Measurements from ENCODE around the gene IFI27L1.
A peak's percentile ranks its signal among the peaks of the same experiment; 100 is the strongest.
"Not testable (repeated sequence)": the region's sequence is repeated elsewhere in the genome, so short reads cannot be mapped to it uniquely, and the experiment has no call there.

The IFI27L1 gene

DNA sequence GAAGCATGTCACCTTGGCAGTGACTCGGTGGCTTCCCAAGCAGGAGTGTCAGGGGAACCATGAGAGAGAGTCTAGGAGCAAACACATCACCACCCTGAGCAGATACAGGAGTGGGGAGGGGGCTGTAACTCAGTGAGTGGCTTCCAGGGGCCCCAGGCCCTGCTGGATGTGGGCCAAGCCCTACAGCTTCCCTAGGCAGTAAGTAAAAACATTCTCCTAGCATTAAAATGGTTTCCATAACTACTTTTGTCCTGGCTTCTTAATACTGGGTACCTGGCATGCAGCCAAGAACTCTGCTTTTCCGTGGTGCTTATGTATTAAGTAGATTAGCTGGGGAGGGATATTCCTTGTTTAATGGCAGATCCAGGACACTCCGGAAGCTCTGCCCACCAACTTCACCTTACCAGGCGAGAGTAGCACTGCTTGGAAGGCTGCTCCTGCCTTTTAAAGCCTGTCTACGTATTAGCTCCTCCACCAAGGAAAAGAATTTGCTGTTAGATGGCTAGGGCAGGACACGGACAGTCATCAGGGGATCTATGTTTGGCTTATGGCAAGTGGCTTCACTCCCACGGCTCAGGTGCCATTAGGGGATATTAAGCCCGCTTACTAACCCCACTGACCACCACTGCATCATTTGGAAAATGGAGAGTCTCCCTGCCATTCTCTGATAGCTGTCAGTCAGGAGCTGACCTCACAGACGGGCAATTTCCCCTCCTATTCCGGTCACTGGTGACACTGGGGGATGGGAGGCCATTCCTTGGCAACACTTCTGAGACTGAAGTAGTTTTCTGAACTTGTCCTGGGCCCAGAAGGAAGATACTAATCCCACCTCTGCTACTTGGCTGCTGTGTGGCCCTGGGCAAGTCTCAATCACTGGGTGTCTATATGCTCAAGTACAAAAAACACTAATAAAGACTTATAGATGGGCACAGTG is 32.2 kb upstream of the IFI27L1 start:
- DNase-seq = peak in 2 of 3 experiments; percentile 86 to 98

DNA sequence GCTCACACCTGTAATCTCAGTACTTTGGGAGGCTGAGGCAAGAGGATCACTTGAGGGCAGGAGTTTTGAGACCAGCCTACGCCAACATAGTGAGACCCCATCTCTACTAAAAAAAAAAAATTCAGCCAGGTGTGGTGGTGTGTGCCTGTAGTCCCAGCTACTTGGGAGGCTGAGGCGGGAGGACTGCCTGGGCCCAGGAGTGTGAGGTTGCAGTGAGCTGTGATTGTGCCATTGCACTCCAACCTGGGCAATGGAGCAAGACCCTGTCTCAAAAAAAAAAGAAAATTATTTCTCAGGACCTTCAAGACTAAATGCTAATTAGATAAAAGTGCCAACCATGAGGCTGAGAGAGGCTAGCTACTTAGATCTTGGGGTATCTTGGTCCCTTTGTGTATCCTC is 31.5 kb upstream of the IFI27L1 start:
- DNase-seq = no peak

DNA sequence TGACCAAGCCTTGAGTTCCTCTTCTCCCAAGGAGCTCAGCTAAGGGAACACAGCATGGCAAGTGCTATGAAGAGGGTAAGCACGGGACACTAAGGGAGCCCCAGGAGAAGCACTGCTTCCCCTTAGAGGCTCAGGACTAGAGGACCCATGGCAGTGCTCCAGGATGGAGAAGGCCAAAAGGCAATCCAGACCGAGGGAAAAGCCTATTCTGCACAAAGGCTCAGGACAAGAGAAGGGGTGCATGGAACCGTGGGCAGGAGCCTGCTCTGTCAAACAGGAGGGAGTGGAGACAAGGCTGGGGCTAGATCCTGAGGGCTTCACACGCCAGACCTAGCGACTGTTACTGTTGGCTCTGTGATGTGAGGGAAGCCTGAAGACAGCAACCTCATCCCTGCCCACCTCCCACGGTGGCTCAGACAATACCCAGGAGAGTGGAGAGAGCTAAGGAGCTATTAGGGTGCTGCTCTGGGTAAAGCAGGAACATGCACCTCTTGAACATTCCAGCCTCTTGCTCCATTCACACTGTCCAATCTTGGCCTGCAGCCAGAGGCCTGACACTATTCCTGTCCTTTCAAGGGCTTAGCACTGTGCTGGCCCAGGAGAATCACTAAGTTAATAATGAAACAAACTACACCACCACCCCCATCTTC is 30.8 kb upstream of the IFI27L1 start:
- DNase-seq = peak in 1 of 3 experiments; percentile 23

DNA sequence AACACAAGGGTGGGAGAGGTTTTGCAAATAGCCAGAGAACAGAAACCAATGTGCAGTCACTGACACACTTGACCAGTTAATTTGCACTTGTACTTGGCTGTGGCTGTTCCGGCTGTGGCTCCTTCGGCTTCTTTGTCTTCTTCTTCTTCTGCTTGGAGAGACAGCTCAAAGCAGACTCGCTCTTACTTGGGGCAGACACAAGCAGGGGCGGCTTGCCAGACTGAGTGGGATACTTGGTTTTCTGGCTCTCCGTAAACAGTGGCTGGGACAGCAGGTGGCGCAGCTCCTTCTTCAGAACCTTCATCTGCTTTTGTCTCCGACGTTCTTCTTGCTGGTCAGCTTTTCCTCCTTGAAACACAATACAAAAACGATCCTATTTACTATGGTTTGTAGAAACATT is 30.0 kb upstream of the IFI27L1 start:
- no peak for DNase-seq

DNA sequence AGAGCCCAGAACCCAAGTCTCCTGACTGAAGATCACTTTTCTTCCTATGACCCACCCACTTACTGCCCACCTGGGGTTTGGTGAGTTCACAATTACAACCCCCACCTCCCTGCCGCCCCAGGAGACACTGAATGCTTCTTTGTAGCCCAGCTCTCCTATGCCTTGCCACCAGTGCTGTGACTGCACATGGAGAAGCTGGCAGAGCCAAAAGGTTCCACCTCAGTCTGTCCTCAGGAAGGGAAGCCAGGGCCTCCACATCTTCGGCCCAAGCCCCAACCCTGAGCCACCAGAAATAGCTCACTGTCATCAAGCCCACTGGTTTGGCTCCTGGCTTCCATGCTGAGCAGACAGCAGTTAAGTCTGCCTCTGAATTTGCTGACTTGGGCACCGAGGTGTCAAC is 29.3 kb upstream of the IFI27L1 start:
- DNase-seq = no peak

DNA sequence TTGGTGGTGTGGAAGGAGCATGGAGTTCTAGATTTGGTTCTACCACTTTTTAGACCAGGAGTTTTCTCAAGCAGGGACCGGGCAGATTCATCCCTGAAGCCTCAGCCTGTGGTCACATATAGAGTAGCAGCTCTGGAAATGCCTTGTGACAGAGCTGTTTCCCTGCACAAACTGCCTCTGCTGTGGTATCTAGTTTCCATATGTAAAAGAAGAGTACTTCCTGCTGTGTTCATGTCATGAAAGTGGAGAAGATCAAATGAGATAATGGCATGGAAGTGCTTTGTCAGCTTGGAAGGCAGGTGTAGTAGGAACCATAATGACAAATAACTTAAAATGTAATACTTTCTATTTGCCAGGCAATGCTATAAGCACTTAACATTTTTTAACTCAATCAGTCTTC is 28.9 kb upstream of the IFI27L1 start:
- DNase-seq = peak in 1 of 3 experiments; percentile 66

DNA sequence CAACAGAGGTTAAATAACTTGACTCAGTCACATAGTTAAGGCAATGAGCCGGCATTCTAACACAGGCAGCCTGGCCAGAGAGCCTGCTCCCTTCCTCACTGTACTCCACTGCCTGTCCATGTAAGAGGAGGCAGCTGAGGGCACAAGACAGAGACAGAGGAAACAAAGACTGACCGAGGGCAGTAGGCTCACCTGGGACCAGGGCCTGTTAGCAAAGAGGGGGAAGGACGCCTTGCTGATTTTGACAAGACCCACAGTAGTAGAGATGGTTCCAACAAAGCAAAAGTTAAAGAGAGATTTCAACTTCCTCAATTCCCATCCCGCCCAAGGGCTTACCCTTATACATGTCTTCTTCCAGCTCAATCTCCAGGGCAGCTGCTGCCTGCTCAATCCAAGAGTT is 28.4 kb upstream of the IFI27L1 start:
- no peak for DNase-seq

DNA sequence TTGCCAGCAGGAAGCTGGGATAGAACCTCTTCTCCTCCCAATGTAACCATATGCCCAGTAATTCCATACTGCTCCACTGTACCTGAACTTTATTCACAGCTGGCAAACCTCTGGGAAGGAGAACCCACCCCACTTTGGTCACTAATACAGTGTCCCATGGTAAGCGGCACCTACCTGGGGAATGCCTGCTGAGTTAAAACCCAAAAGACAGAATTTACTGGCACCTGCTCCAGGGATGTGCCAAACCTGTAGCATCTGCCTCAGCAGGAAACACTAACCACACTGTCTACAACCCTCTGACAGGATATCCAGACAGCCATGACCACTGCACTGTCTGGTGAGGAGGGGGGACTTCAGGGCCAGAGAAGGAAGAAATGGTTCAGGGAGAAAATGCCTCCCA is 26.7 kb upstream of the IFI27L1 start:
- no peak for DNase-seq

DNA sequence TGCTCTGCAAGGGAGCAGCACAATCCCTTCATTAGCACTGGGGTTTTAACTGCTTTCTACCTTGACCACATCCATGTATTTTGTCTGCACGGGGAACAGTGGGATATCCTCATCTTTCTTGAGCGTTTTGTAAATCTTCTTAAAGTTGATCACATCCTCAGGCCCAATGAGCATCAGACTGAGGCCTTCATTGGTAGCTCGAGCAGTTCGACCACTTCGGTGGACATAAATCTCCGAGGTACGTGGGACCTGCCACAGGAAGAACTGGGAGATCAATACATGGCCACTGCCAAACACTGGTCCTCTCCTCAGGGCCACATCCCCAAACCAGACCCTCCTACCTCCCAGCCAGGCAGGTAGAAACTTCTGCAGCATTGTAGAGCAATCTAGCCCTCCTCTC is 26.2 kb upstream of the IFI27L1 start:
- DNase-seq = no peak

DNA sequence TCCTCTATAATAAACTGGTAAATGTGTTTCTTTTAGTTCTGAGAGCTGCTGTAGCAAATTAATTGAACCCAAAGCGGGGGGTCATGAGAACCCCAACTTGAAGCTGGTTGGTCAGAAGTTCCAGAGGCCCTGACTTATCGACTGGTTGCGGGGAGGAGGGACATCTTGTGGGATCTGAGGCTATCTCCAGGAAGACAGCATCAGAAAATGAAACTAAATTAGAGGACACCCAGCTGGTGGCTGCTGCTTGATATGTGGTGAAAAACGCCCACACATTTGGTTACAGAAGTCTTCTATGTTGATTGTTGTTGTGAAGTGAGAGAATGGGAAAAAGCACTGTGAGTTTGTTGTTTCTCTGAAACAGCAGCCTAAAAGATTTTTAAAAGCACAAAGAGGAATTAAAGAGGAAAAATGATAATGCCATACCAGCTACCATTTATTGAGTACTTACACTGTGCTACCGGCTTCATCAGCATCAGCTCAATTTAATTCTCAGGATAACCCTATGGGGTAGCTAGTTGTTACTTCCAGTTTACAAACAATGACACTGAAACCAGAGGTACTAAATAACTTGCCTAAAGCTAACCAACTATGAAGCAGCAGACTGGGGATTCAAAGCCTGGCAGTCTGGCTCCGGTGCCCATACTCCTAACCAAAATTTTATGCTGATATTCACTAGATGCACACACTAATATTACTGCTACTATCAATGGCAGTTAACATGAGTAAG is 24.4 kb upstream of the IFI27L1 start:
- no peak for DNase-seq

DNA sequence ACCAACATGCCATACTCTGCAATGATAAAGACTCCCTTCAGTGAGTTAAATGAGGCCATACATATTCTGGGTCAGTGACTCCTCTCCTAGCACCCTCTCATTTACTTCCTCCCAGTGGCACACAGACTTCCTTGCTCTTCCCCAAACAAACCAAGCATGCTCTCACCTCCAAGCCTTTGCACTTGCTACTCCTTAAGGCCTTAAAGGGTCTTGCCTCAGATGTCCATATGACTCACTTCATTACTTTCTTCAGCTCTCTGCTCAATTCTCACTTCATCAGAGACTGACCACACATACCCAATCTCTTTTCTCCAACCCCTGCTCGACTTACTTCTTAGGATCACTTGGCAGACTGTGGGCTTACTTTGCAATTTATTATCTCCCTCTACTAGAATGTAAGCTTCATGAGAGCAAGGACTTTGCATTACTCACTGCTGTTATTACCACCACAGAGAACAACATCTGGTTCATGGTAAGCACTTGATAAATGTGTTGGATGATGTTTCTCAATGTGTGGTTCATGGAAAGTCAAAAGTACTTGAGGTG is 22.9 kb upstream of the IFI27L1 start:
- no peak for DNase-seq

DNA sequence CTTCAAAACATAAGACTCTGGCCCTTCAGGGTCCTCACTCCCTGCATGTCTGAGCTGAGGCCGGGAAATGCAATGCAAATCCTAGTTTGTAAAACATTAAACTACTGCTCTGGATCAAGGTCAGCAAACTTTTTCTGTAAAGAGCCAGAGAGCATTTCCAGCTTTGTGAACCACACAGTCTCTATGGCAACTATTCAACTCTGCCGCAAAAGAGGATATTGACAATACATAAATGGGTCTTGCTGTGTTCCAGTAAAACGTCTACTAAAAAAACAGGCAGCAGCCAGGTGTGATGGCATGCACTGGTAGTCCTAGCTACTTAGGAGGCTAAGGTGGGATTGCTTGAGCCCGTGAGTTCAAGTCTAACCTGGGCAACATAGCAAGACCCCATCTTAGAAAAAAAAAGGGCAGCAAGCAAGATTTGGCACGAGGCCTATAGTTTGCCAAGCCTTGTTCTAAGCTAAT is 22.4 kb upstream of the IFI27L1 start:
- no peak for DNase-seq

DNA sequence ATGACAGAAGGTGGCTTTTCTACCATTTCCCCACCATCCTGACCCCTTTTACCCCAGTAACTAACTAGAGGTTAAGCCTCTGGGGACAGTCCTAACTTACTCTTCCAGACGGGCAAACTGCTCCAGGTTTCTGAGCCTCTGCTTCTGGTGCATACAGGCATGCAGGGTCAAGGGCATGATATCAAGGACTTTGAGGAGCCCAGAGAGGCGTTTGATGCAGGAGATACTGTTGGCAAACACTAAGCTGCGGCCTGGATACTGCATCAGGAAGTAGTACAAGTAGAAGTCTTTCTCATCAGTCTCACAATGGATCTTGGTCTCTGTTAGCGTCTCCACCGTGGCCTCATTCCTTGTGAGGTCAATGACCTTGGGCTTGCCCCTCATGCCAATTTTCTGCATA is 21.1 kb upstream of the IFI27L1 start:
- no peak for DNase-seq

DNA sequence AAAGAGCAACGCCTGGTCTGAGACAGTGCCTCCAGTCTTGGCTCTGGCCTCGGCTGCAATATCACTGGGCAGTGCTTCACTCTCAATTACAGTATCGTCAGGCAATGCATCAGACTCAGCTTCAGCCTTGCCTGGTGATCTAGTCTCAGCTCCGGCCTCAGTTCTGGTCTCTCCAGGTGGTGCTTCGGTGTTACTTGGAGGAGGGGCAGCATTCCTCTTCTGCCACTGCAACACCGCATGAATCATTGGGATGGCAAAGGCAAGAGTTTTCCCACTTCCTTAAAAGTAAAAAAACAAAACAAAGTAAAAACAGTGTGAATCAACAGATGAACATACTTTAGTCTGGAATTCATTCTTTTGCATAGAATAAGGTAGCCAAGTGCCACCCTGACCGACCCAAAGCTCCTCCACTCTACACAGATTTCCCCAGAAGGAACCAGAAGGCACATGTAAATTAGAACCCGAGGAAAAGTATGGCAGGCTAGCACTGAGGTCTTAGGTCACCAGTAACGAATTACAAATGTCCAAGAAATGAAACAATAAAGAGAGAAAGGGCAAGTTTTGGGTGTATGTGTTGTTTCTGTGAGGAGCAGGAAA is 18.7 kb upstream of the IFI27L1 start:
- no peak for DNase-seq

DNA sequence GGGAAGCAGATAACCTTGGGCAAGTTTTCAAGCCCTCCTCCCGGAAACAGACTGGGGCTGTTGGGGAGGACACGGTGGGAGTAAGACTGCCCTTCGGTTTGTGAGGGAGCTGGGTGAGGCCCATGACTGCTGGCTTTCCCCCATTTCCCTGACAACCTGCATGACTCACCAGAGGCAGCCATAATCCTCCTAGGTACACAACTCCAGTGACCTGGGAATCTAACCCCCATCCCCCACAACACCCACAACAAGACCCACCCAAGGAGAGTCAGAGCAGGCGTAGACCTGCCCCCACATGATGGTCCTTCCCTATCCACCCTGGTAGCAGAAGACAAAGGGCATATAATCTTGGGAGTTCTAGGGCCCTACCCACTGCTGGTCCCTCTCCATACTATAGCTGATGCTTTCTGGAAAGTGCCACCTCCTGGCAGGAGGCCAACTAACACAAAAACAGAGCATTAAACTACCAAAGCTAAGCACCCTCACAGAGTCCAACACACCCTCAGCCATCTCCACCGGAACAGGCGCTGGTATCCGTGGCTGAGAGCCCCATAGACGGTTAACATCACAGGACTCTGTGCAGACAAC is 14.9 kb upstream of the IFI27L1 start:
- DNase-seq = peak in 1 of 3 experiments; percentile 13

DNA sequence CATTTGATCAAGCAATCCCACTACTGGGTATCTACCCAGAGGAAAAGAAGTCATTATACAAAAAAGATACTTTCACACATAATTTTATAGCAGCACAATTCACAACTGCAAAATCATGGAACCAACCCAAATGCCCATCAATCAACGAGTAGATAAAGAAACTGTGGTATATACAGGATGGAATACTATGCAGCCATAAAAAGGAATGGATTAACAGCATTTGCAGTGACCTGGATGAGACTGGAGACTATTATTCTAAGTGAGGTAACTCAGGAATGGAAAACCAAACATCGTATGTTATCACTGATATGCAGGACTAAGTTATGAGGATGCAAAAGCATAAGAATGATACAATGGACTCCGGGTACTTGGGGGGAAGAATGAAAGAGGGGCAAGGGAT is 9.0 kb upstream of the IFI27L1 start:
- DNase-seq = not testable (repeated sequence)

DNA sequence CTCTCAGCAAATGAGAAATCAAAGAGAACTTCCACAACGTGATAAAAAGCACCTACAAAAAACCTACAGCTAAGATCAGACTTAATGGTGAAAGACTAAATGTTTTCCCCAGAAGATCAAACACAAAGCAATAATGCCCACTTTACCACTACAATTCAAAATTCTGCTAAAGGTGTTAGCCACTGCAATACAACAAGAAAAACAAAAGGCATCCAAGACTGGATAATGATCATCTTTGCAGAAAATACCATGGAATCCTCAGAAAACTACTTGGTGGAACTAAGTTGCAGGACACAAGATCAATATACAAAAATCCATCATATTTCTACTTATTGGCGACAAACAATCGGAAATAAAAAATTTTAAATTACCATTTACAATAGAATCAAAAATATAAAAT is 6.6 kb upstream of the IFI27L1 start:
- DNase-seq = no peak

DNA sequence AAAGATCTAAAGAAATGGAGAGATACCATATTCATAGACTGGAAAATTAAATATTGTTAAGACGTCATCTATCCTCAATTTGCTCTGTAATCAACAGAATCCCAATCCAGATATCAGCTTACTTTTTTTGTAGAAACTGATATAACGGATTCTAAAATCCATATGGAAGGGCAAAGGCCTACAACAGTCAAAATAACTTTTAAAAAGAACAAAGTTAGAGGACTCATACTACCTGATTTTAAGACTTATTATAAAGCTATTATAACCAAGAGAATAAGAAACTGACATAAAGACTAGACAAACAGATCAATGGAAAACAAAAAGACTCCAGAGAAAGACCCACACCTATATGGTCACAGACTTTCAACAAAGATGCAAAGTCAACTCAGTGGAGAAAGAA is 6.1 kb upstream of the IFI27L1 start:
- DNase-seq = no peak

DNA sequence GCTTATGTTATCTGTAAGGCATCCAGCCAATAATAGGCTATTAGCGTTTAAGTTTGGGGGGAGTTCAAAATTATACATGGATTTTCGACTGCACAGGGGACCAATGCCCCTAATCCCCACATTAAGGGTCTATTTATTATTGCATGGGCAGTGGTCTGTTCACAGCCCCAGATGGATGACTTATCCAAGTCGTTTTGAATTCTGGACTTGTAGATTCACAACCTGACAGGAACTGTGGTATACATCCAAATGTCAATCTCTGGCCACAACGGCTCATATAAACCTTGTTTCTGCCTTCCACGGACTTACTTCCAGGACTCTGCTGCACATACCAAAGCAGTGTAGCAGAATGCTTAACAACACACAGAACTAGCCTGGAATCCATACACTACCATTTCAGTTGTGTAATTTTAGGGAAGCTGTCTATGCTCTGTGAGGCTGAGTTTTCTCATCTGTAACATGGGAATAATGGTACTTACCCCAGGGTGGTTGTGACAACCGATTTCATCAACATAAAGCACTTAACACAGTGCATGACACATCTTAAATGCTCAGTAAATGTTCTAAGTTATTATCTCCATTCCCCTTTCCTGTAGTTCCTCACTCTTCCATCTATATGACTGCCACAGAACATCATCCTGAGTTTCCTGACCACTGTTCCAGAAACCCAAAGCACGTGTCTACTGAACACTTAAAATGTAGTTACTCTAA is 3.8 kb upstream of the IFI27L1 start:
- DNase-seq = no peak

DNA sequence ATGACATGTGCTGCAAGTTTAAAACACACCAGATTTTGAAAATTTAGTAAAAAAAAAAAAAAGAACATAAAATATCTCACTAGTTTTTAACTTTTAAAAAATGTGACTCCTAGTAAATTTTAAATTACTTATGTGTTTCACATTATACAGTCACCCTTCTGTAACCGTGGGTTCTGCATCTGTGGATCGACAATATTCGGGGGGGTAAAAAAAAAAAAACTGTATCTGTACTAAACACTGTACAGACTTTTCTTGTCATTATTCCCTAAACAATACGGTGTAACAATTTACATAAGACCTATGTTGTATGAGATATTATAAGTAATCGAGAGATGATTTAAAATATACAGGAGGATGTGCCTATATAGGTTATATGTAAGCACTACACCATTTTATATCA is 3.3 kb upstream of the IFI27L1 start:
- DNase-seq = no peak

DNA sequence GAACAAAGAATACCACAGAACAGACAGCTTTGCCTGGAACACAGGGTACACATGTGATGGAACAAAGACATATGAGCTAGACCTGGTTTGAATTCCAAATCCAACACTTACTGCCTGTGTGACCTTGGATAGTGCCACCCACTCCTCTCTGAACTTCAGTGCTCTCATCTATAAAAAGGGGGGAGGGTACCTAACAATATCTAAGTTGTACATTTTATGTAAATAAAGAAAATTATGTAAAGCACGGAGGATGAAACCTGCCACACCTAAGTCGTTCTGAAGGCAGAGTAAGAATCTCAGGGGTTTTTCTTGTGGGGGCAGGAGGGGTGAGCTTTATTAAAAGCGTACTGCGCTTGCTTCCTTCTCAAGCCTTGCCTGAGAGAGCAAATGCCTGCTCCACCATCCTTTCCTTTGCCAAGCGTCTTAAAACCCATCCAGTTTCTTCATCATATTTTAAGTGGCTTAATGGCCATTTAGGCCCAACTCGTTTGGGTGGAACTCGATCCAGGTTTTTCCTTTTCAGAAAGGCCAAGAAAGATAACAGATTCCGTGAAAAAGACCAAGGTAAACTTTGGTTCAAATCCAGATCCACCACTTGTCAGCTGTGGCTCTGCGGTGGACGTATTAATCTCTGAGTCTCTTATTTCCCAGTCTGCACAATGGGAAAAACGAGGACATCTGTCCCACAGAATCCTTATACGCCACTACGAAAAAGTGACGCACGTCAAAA is 1.1 kb upstream of the IFI27L1 start:
- no peak for DNase-seq

Data from NCI-H1417 (cell line).